ENCODE data around the gene AK9.
"Not testable (repeated sequence)": the region's sequence is repeated elsewhere in the genome, so short reads cannot be mapped to it uniquely, and the experiment has no call there.

Gene AK9

GRCh38 chr6:109580519-109580918, 110.5 kb downstream of the AK9 start (continued):
- TF ChIP-seq PATZ1 (CRISPR knock-in tag; IDR thresholded peaks at IDR 0.05; ENCODE audit: borderline replicate concordance) = no peak
- no peak for TF ChIP-seq CREB5 (CRISPR knock-in tag; IDR thresholded peaks at IDR 0.05; ENCODE audit: low read depth)
- TF ChIP-seq ISL1 (CRISPR knock-in tag; IDR thresholded peaks at IDR 0.05) = no peak
- TF ChIP-seq GLIS3 (CRISPR knock-in tag; IDR thresholded peaks at IDR 0.05) = no peak
- no peak for TF ChIP-seq ZNF8 (CRISPR knock-in tag; IDR thresholded peaks at IDR 0.05)
- no peak for TF ChIP-seq OSR1 (CRISPR knock-in tag; IDR thresholded peaks at IDR 0.05)
- no peak for TF ChIP-seq SNAI2 (CRISPR knock-in tag; IDR thresholded peaks at IDR 0.05)
- TF ChIP-seq TOX (CRISPR knock-in tag; IDR thresholded peaks at IDR 0.05; ENCODE audit: borderline replicate concordance) = no peak

GRCh38 chr6:109579361-109579760, 111.6 kb downstream of the AK9 start:
- TF ChIP-seq RARB (CRISPR knock-in tag; IDR thresholded peaks at IDR 0.05) (no peak), TSHZ2 (CRISPR knock-in tag; IDR thresholded peaks at IDR 0.05) (no peak), ZNF70 (CRISPR knock-in tag; IDR thresholded peaks at IDR 0.05) (no peak), ARNTL (CRISPR knock-in tag; IDR thresholded peaks at IDR 0.05; ENCODE audit: borderline replicate concordance, low read depth) (no peak), CREB5 (CRISPR knock-in tag; IDR thresholded peaks at IDR 0.05; ENCODE audit: low read depth) (no peak), BACH2 (CRISPR knock-in tag; IDR thresholded peaks at IDR 0.05; ENCODE audit: borderline replicate concordance) (no peak), CSRNP3 (CRISPR knock-in tag; IDR thresholded peaks at IDR 0.05) (no peak), ZC3H10 (CRISPR knock-in tag; IDR thresholded peaks at IDR 0.05) (no peak), ZNF565 (CRISPR knock-in tag; conservative IDR thresholded peaks at IDR 0.05; ENCODE audit: low read depth) (no peak), GLIS3 (CRISPR knock-in tag; IDR thresholded peaks at IDR 0.05) (no peak), ZNF8 (CRISPR knock-in tag; IDR thresholded peaks at IDR 0.05) (no peak), TOX (CRISPR knock-in tag; IDR thresholded peaks at IDR 0.05; ENCODE audit: borderline replicate concordance) (no peak), SNAI2 (CRISPR knock-in tag; IDR thresholded peaks at IDR 0.05) (no peak), ZFP30 (CRISPR knock-in tag; IDR thresholded peaks at IDR 0.05) (no peak), PPARA (CRISPR knock-in tag; IDR thresholded peaks at IDR 0.05; ENCODE audit: borderline replicate concordance) (no peak)
- no peak for ATAC-seq

- ATAC-seq = not testable (repeated sequence)
Observed at GRCh38 chr6:109569901-109570300, 121.1 kb downstream of the AK9 start.

GRCh38 chr6:109561844-109562243, 129.2 kb downstream of the AK9 start:
- no peak for ATAC-seq

More at GRCh38 chr6:109561844-109562243, 129.2 kb downstream of the AK9 start:
- TF ChIP-seq TSHZ2 (CRISPR knock-in tag; IDR thresholded peaks at IDR 0.05) (no peak), POU6F1 (CRISPR knock-in tag; IDR thresholded peaks at IDR 0.05; ENCODE audit: borderline replicate concordance, low read depth) (no peak), RARB (CRISPR knock-in tag; IDR thresholded peaks at IDR 0.05) (no peak), GLIS3 (CRISPR knock-in tag; IDR thresholded peaks at IDR 0.05) (no peak), SNAI2 (CRISPR knock-in tag; IDR thresholded peaks at IDR 0.05) (no peak), OSR1 (CRISPR knock-in tag; IDR thresholded peaks at IDR 0.05) (no peak), ZC3H10 (CRISPR knock-in tag; IDR thresholded peaks at IDR 0.05) (no peak), ZNF8 (CRISPR knock-in tag; IDR thresholded peaks at IDR 0.05) (no peak), CSRNP3 (CRISPR knock-in tag; IDR thresholded peaks at IDR 0.05) (no peak)

Measured in SK-N-SH treated with all-trans-retinoic acid at 6 μM for 48 hours (cell line).